ENCODE results near the gene C7orf25. TPM values are rescaled to one million over a fixed set of nuclear protein-coding genes. Genes with fewer than 3 reads are reported as not detected.

Gene C7orf25
- total and polyA plus RNA-seq, 2 donors (not counting 1 experiment from before 2014, with no cell fraction given): 8.5 to 8.8 TPM

- DNase-seq (ENCODE audit: low read depth in 2 of 2): no peak
- Histone ChIP-seq H4K20me1 (ENCODE audit: control insufficient read depth, extremely low read depth, insufficient read depth, low read length) (no peaks in the 10 kb centered on the region), H3K4me1 (ENCODE audit: control insufficient read depth, extremely low read depth, insufficient read depth, low read length) (peaks cover 7% of the 10 kb centered on the region), H3K36me3 (ENCODE audit: control insufficient read depth, insufficient read depth, low read length) (peaks cover 3% of the 10 kb centered on the region), H3K9me3 (ENCODE audit: control insufficient read depth, insufficient read depth, low read depth, low read length) (no peaks in the 10 kb centered on the region), H2AFZ (ENCODE audit: low read length) (no peak overlapping the region), H3K4me2 (ENCODE audit: extremely low read depth, insufficient read depth, low read length) (no peak overlapping the region), H3K4me3 (replicated peaks in 1 of 4; ENCODE audit: control extremely low read depth in 1 of 4, insufficient read depth in 1 of 4, low read depth in 3 of 4, low read length in 4 of 4) (no peak overlapping the region), H3K79me2 (ENCODE audit: control insufficient read depth, insufficient read depth, low read length) (peaks cover 7% of the 10 kb centered on the region), H3K27ac (ENCODE audit: insufficient read depth, low read length) (peak overlapping the region; percentile 20), H3K27me3 (ENCODE audit: control insufficient read depth, insufficient read depth, low read length) (no peaks in the 10 kb centered on the region), H3K9ac (ENCODE audit: insufficient read depth, low read length) (no peak overlapping the region)
- TF ChIP-seq EZH2 (IDR thresholded peaks at IDR 0.05; ENCODE audit: low read length, missing control alignments) (no peak), CTCF (conservative IDR thresholded peaks at IDR 0.05 in 1 of 2, IDR thresholded peaks at IDR 0.05 in 1 of 2; ENCODE audit: low read depth in 1 of 2, low read length in 2 of 2) (no peak)
Observed at GRCh38 chr7:42914009-42914408, 2.1 kb upstream of the C7orf25 start.

GRCh38 chr7:42913591-42913990 lies 1.7 kb upstream of the C7orf25 start:
- Histone ChIP-seq H3K36me3 (ENCODE audit: control insufficient read depth, insufficient read depth, low read length) (peaks cover 3% of the 10 kb centered on the region), H2AFZ (ENCODE audit: low read length) (no peak overlapping the region), H4K20me1 (ENCODE audit: control insufficient read depth, extremely low read depth, insufficient read depth, low read length) (no peaks in the 10 kb centered on the region), H3K9me3 (ENCODE audit: control insufficient read depth, insufficient read depth, low read depth, low read length) (no peaks in the 10 kb centered on the region), H3K79me2 (ENCODE audit: control insufficient read depth, insufficient read depth, low read length) (peaks cover 7% of the 10 kb centered on the region), H3K4me3 (replicated peaks in 1 of 4; ENCODE audit: control extremely low read depth in 1 of 4, insufficient read depth in 1 of 4, low read depth in 3 of 4, low read length in 4 of 4) (no peak overlapping the region), H3K27me3 (ENCODE audit: control insufficient read depth, insufficient read depth, low read length) (no peaks in the 10 kb centered on the region), H3K4me1 (ENCODE audit: control insufficient read depth, extremely low read depth, insufficient read depth, low read length) (peaks cover 7% of the 10 kb centered on the region), H3K9ac (ENCODE audit: insufficient read depth, low read length) (no peak overlapping the region), H3K27ac (ENCODE audit: insufficient read depth, low read length) (peak overlapping the region; percentile 20), H3K4me2 (ENCODE audit: extremely low read depth, insufficient read depth, low read length) (no peak overlapping the region)
- peak in 1 of 2 donors; percentile 88 for DNase-seq (ENCODE audit: low read depth in 2 of 2)
- TF ChIP-seq EZH2 (IDR thresholded peaks at IDR 0.05; ENCODE audit: low read length, missing control alignments) (no peak), CTCF (conservative IDR thresholded peaks at IDR 0.05 in 1 of 2, IDR thresholded peaks at IDR 0.05 in 1 of 2; ENCODE audit: low read depth in 1 of 2, low read length in 2 of 2) (no peak)

- H3K79me2 ChIP-seq (ENCODE audit: control insufficient read depth, insufficient read depth, low read length): peaks cover 7% of the 10 kb centered on the region
- TF ChIP-seq CTCF (conservative IDR thresholded peaks at IDR 0.05 in 1 of 2, IDR thresholded peaks at IDR 0.05 in 1 of 2; ENCODE audit: low read depth in 1 of 2, low read length in 2 of 2) (no peak), EZH2 (IDR thresholded peaks at IDR 0.05; ENCODE audit: low read length, missing control alignments) (no peak)
- H3K4me2 ChIP-seq (ENCODE audit: extremely low read depth, insufficient read depth, low read length): peak overlapping the region; percentile 89
Observed at GRCh38 chr7:42910306-42910705, 1.6 kb downstream of the C7orf25 start.

More at GRCh38 chr7:42910306-42910705, 1.6 kb downstream of the C7orf25 start:
- Histone ChIP-seq H3K4me1 (ENCODE audit: control insufficient read depth, extremely low read depth, insufficient read depth, low read length) (peaks cover 7% of the 10 kb centered on the region), H3K9me3 (ENCODE audit: control insufficient read depth, insufficient read depth, low read depth, low read length) (no peaks in the 10 kb centered on the region), H3K27me3 (ENCODE audit: control insufficient read depth, insufficient read depth, low read length) (no peaks in the 10 kb centered on the region), H3K36me3 (ENCODE audit: control insufficient read depth, insufficient read depth, low read length) (no peaks in the 10 kb centered on the region), H3K4me3 (replicated peaks in 1 of 4; ENCODE audit: control extremely low read depth in 1 of 4, insufficient read depth in 1 of 4, low read depth in 3 of 4, low read length in 4 of 4) (peak overlapping the region in 2 of 4 experiments; percentile 73 to 81), H4K20me1 (ENCODE audit: control insufficient read depth, extremely low read depth, insufficient read depth, low read length) (no peaks in the 10 kb centered on the region), H3K27ac (ENCODE audit: insufficient read depth, low read length) (no peak overlapping the region), H2AFZ (ENCODE audit: low read length) (no peak overlapping the region), H3K9ac (ENCODE audit: insufficient read depth, low read length) (no peak overlapping the region)
- no peak for DNase-seq (ENCODE audit: low read depth in 2 of 2)
